GM12874 (cell line): ENCODE data around the gene SLC39A6.

Experiments used
- CTCF ChIP-seq: IDR thresholded peaks from 2 replicates; pipeline ENCODE4 v1.5.1; 2011; ENCODE audit warnings: low read depth, mild to moderate bottlenecking, control low read depth, low read length, moderate library complexity; ENCODE audit not compliant: insufficient read depth

SLC39A6 gene

GRCh38 chr18:36095936-36096519 lies 33.1 kb downstream of the SLC39A6 start:
- peak; percentile 27; the same call in 1 of the 2 replicates for TF ChIP-seq CTCF

GRCh38 chr18:36094431-36094830 lies 34.7 kb downstream of the SLC39A6 start:
- no peak for TF ChIP-seq CTCF

- TF ChIP-seq CTCF, result no peak
Measured at GRCh38 chr18:36089001-36089400, 40.1 kb downstream of the SLC39A6 start.

- TF ChIP-seq CTCF, result no peak
Measured at GRCh38 chr18:36088256-36088655, 40.9 kb downstream of the SLC39A6 start.

GRCh38 chr18:36086186-36086585 lies 43.0 kb downstream of the SLC39A6 start:
- no peak for TF ChIP-seq CTCF

GRCh38 chr18:36085195-36085594 lies 43.9 kb downstream of the SLC39A6 start:
- TF ChIP-seq CTCF, result no peak

GRCh38 chr18:36083729-36084128 lies 45.4 kb downstream of the SLC39A6 start:
- TF ChIP-seq CTCF, result no peak
